ENCODE results near the gene DCUN1D2.

DNA sequence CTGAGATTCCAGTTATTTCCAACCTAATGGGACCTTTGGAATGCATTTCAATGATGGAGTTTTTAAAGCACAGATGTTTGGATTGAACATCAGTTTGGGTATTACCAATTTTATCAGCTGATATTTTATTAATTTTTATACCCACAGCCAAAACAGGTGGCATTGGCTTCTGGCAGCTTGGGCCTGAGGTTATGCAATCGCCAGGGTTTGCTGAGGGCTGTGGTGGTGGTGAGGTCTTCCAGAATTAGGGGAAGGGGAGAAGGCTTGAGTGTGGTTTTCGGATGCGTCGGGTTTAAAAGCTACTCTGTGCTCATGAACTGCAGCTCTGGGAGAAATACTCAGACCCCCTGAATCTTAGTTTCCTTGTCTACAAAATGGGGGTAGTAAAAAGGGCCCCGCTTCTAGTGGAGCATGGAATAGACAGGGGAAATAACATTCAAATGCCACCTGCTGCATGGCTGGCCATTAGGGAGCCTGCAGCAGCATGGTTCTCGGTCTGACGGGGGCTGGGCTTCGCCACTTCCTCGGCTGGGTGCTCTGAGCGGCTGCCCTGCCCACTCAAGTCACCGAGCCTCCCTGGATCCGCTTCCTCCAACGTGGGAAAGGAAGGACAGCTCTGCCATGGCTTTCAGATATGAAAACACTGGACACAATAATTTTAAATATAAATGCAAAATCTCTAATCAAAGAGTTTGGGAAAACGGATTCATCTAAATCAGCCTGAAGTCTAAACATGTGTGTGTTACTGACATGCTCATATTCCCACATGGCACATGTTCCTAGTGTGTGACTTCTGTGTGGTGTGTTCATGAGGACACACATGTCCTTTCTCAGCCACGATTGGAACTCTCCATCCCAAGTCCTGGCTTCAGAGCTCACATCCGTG is 72.4 kb downstream of the DCUN1D2 start:
- TF ChIP-seq, protein P1, sequence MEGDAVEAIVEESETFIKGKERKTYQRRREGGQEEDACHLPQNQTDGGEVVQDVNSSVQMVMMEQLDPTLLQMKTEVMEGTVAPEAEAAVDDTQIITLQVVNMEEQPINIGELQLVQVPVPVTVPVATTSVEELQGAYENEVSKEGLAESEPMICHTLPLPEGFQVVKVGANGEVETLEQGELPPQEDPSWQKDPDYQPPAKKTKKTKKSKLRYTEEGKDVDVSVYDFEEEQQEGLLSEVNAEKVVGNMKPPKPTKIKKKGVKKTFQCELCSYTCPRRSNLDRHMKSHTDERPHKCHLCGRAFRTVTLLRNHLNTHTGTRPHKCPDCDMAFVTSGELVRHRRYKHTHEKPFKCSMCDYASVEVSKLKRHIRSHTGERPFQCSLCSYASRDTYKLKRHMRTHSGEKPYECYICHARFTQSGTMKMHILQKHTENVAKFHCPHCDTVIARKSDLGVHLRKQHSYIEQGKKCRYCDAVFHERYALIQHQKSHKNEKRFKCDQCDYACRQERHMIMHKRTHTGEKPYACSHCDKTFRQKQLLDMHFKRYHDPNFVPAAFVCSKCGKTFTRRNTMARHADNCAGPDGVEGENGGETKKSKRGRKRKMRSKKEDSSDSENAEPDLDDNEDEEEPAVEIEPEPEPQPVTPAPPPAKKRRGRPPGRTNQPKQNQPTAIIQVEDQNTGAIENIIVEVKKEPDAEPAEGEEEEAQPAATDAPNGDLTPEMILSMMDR (IDR thresholded peaks at IDR 0.05; ENCODE audit: insufficient read depth, low read length) = no peak
- TF ChIP-seq POLR2AphosphoS5 (IDR thresholded peaks at IDR 0.05; ENCODE audit: low read depth) (no peak), GABPA (IDR thresholded peaks at IDR 0.05; ENCODE audit: low read depth) (no peak), SPI1 (IDR thresholded peaks at IDR 0.05; ENCODE audit: borderline replicate concordance, low read depth) (no peak)
- TF ChIP-seq, protein P2, sequence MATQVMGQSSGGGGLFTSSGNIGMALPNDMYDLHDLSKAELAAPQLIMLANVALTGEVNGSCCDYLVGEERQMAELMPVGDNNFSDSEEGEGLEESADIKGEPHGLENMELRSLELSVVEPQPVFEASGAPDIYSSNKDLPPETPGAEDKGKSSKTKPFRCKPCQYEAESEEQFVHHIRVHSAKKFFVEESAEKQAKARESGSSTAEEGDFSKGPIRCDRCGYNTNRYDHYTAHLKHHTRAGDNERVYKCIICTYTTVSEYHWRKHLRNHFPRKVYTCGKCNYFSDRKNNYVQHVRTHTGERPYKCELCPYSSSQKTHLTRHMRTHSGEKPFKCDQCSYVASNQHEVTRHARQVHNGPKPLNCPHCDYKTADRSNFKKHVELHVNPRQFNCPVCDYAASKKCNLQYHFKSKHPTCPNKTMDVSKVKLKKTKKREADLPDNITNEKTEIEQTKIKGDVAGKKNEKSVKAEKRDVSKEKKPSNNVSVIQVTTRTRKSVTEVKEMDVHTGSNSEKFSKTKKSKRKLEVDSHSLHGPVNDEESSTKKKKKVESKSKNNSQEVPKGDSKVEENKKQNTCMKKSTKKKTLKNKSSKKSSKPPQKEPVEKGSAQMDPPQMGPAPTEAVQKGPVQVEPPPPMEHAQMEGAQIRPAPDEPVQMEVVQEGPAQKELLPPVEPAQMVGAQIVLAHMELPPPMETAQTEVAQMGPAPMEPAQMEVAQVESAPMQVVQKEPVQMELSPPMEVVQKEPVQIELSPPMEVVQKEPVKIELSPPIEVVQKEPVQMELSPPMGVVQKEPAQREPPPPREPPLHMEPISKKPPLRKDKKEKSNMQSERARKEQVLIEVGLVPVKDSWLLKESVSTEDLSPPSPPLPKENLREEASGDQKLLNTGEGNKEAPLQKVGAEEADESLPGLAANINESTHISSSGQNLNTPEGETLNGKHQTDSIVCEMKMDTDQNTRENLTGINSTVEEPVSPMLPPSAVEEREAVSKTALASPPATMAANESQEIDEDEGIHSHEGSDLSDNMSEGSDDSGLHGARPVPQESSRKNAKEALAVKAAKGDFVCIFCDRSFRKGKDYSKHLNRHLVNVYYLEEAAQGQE (IDR thresholded peaks at IDR 0.05; ENCODE audit: insufficient replicate concordance, low read depth) = no peak

Measured in HL-60 (cell line).